Stimulated activated CD4-positive, alpha-beta T cell treated with anti-CD3 and anti-CD28 coated beads, TNF-alpha, amount 100 ng/mL, for 1 hour (primary cell): ENCODE measurements around the gene CENPB.
"Not testable (repeated sequence)": the region's sequence is repeated elsewhere in the genome, so short reads cannot be mapped to it uniquely, and the experiment has no call there.

Experiments used
- DNase-seq, 3 donors: peaks; one replicate each; pipeline ENCODE4 v3.0.0-alpha.2; 2020; ENCODE audit warnings: low read depth in 3 of 3, low spot score in 1 of 3

The CENPB gene

DNA sequence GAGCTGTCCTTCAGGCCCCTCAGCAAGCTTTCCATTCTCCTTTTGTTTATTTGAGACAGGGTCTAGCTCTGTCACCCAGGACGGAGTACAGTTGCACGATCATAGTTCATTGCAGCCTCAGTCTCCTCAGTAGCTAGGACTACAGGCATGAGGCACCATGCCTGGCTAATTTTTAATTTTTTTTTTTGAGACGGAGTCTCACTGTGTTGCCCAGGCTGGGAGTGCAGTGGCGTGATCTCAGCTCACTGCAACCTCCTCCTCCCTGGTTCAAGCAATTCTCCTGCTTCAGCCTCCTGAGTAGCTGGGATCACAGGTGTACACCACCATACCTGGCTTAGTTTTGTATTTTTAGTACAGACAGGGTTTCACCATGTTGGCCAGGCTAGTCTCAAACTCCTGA lies 2.7 kb upstream of the CENPB start:
- DNase-seq = not testable (repeated sequence)

DNA sequence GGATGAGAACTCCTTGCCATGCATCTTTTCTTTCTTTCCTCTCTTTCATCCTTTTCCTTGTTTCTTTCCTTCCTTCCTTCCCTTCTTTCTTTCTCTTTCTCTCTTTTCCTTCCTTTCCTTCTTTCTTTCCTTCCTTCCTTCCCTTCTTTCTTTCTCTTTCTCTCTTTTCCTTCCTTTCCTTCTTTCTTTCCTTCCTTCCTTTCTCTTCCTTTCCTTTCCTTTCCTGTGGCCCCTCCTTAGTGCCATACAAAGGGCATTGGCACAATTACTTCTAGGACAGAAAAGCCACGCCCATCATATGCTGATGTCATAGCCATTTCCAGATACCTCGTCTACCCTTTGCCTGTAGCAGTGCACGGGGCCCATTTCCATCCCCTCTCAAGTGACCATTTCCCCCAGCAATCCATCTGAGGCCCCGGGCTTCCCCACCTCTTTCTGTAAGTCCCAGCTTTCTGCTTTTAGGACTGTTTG lies 2.2 kb upstream of the CENPB start:
- DNase-seq = no peak

DNA sequence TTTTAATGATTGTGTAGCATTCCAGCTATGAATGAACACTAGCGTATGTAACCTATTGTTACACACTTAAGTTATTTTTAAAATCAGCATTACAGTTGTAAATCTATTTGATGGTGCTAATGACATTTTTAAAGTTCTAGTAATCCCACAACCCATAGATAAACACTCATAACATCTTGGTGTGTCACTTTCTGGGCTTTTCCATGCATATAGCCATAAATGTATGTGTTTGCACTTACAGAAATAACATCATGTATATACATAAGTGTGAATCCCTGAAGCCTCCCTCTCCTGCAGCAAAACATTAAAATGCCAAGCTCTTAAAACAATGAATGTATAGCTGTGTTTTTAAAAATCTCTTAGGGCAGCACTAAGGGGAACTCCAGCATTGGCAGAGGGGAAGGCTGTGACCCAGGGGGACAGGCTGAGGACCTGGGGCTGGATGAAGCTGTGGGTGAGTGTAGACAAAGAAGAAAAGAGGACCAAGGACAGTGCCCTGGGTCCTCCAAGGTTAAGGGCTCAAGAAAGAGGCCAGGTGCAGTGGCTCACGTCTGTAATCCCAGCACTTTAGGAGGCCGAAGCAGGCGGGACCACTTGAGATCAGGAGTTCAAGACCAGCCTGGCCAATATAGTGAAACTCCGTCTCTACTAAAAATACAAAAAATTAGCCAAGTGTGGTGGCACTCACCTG lies 929 bp upstream of the CENPB start:
- no peak for DNase-seq

DNA sequence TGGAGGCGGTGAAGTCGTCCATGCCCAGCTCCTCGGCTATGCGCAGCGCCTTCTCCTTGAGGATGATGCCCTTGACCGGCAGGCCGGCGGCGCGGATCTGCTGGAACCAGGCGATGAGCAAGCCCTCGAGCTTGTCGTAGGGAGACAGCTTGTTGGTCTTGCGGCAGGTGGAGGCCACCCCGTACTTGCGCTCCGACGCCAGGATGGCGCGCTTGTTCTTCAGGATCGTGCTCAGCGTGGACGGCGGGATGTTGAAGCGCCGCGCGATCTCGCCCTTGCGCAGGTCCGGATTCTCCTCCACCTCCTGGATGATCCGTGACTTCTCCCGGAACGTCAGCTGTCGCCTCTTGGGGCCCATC lies 435 bp downstream of the CENPB start:
- no peak for DNase-seq

DNA sequence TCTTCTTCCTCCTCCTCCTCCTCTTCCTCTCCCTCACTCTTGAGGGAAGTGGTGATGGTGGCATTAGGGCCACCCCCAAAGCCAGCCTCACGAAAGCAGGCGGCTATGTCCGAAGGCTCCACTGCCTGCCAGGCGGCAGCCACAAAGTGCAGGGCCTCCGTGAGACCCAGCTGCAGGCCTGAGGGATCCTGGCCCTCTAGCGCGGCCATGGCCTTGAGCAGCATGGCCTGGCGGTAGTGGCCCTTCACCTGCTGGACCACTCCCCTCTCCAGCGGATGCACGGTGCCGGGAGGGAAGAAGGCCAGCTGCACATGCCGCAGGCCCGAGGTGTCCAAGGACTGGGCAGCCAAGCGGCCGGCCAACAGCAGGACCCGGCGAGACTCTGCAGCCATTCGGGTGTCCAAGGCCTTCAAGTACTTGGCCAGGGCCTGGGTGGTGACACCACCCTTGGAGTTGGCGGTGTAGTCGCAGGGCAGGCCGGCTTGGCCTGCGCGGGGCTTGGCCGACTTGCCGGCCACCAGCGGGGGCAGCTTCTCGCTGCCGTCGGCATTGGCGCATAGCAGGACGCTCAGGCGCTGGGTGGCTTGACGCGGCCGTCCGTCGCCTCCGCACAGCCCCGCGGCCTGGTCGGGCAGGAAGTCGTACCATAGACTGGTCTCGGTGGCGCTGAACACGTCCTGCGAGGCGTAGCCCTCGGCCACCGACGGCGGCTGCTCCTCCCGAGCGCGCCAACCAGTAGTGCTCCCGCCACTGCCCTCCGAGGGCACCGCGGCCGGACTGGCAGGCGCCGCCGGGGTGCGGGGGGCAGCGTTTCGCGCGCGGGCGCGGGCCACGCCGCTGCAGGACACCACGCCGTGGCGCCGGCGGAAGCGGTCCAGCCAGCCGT lies 1.1 kb downstream of the CENPB start:
- DNase-seq = no peak

DNA sequence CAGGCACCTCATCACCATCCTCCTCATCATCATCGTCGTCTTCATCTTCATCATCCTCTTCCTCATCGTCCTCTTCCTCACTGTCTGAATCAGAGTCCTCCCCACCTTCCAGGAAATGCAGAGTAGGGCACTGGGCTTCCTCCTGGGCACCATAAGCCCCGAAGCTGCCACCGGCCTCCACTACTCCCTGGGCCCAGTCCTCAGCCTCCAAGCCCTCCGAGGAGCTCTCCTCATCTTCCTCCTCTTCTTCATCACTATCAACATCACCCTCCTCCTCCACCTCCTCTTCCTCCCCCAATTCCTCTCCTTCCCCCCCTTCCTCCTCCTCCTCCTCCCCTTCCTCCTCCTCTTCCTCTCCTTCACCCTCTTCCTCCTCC lies 1.7 kb downstream of the CENPB start:
- no peak for DNase-seq

DNA sequence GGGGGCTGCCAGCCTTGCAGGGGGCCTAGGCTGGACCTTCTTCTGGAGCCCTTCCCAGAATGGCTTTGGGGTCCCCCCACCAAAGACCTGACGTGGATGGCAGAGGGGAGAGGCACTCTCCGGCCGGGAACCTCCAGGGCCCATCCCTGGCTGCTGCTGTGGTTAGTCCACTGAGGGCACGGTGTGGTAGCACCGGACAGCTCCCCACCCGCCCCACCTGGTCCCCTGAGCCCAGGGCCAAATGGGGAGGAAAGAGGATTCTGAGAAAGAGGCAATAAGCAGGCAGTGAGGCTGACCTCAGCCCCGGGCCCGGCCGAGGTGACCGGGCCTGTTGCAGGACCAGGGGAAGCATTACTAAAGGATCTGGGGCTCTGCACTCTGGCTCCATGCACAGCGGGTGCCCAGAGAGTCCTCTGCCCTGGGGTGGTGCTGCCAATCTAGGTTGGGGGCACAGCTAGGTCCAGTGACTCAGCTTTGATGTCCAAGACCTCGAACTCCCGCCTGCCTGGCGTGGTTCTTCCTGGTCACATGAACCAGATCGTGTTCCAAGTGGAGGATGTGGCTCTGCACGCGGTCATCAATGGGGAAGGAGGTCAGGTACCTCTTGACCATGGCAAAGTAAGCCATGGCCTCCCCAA lies 2.2 kb downstream of the CENPB start:
- DNase-seq = no peak

DNA sequence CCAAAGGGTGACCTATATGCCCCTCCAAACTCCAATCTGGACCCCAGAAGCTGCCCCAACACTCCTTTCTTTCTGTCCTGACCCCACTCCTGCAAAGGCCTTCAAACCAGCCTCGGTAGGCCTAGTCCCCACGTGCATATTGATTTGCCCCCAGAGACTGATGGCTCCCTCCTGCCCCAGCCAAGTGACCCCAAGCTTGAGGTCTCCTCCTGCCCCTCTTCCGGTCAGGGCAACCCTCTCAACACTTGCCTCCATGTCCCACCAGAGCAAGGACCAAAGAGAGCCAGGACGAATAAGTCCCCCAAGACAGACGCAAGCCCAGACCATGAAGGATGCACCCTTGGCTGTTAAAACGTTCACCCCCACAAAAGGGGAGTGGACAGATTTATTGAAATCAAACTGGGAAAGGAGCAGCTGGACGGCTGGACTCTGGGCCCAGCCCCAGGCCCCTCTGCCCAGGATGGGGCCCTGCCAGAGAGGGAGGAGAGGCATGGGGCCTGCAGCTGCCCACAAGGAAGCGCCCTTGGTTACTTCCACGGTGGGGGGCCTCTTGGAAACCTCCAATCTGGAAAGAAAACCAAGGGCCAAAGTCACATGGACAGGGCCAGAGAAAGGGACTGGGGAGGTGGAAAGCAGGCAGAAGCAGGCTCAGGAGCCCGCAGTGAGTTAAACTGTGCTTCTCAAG lies 2.9 kb downstream of the CENPB start:
- DNase-seq = no peak

DNA sequence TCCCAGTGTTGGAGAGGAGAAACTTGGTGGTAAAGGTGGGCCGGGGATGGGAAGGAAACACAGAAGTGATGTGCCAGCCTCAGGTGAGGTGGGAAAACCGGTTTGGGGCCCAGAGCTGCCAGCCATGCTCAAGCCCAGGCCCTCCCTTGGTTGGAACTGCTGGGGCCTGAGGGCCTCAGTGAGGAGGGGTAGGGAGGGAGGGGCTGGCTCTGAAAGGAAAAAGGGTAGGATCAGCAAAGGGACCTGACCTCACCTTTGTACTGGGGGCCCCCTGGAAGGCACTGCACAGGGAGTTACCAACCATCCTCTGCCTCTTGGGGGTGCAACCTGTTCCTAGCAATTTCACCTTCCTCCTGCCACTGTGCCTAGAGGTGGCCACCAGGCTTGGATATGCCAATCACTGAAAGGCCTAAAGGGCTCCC lies 3.5 kb downstream of the CENPB start:
- DNase-seq = no peak

DNA sequence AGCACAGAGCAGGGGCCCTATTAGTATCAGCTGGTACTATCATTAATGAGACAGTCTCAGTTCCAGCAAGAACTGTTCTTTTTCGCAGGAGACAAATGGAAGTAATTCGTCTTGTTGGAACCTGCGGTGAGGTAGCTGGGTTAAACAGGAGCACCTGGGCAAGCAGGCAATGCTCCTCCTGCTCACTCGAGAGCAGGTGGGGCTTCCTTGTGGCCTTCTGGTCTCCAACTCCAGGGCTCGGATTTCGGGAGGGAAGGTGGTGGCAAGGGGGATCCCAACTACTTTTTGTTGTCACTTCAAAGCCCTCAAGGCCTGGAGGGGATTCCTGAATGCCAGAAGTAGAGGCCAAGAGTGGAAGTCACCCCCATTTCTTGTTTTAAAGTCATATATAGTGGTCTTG lies 3.9 kb downstream of the CENPB start:
- DNase-seq = no peak

DNA sequence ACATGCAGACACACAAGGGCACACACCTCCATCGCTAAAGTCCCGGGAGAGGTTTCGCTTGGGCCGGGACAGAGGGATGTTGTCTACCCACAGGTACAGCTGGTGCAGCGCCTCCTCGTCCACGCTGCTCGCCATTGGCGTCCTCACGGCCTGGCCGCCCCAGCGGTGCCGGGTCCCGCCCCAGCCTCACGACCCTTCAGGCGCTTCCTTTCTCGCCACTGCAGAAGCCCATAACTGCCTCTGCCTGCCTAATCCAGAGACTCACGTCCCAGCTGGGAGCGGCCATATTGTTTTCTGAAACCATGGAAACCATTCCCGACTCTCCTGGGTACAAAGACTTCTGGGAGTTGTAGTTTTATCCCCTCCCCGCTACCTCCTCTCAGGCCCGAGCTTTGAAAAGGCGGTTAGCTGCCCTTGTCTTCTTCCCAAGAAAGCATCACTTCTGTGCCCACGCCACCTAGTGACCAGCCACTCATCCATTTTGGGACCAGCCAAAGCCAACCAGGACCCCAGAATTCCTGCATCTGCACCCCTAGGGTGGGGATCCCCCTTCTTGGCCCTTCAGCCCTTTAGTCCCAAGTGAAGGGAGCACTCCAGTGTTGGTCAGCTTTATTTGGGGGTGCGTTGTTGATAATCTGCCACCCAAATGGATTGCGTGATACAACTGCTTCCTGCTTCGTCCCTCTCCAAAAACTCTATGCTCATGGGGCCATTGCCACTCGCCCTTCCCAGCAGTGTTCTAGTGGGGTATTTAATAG lies 5.2 kb downstream of the CENPB start, which contains the start of gene SPEF1:
Gene SPEF1 (minus strand): TSS at position 296 of the 758 bp plus-strand sequence. CDS start 161 bp downstream, at position 135.
- no peak for DNase-seq

DNA sequence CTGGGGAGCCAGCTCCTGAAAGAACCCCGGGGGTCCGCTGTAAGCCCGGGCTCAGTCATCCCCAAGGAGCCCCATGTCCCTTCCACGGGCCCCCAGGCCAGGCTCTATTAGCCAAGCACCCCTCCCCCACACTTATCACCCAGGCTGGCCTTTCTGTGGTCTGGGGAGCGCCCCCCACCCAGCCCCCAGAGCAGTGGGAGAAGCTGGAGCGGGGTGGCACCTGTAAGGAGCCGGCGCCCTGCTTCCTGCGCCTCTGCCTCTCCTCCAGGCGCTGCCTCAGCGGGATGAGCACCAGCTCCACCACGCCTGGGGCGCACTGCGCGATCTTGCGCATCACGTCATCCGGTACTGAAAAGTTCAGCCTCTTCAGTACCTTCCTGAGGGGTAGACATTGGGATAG lies 7.6 kb downstream of the CENPB start:
- no peak for DNase-seq

DNA sequence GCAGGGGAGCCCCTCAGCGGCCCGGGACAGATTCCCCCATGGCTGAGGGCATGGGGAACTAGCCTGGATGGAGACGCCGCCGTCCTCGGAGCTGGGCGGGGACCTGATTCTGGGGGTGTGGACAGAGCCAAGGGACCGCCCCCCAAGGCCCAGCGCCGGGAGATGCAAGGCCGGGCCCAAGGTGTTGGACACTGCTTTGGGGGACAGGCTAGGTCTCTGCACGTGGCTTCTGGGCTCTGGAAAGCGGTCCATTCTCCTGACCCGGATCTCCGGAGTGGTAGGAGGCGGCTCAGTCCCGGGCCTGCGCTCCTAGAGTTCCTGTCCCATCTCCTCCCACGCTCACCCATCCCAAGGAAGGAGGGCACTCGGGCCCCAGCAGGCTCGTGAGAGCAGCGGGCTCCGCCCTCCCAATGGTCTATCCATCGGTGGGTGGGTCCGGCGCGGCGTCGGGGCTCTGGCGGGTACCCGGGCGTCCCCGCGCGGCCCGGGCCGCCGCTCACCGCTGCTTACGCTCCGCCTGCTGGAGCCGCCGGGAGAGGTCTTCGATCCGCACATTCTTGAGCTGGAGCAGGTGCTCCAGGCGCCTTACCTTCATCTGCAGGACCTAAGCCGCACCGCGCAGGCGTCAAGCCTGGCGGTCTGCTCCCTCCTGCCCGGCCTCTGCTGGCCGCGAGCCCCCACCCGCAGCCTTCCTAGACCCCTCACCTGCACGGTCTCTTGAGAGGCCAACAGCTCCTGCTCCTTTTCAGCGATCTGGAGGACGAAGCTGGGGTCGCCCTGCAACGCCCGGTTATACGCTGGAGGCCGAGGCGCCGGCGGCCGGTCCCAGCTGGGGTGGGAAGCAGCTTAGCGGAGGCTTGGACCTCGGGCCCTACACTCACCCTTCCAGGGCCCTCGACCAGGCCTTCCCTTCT lies 8.6 kb downstream of the CENPB start:
- DNase-seq = no peak

DNA sequence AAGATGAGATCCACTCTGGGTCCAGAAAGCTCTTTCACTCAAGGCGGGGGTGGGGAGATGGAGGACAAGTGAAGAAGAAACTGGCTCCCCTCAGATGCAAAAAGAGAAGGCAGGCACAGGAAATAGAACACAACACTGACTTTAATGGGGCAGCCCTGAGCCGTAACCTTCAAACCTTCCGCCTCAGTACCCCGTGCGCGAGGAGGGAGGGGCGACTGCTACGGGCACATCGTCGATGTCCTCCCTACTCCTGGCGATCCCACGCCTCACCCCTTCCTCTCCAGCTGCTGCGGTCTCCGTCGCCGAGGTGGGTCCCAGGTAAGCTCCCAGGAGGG lies 9.2 kb downstream of the CENPB start:
- DNase-seq = no peak

DNA sequence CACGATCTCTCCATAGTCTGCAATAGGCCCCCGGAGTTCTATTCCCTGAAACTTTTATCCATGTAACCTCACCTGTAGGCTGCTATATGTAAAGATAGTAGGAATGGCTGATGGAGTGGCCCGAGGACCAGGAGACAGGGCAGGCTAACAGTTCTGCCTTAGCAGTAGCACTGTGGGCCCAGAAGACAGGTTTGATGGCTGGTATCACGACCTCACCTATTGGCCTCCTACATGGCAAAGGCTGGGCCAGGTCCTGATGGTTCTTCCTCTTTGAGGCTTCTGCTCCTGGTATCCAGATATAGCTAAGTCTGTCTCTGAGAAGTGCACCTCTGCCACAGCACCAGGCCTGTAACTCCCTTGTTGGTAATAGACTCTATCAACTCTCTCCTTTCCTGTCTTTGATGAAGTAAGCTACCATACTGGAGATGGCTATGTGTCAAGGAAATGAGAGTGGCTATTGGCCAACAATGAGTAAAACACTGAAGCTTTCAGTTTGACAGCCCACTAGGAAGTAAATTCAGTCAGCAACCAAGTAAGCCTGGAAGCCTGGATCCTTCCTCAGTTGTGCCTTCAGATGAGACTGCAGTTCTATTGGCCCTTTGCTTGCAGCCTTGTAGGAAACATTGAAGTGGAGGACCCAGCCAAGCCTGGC lies 11.0 kb downstream of the CENPB start:
- DNase-seq = no peak

DNA sequence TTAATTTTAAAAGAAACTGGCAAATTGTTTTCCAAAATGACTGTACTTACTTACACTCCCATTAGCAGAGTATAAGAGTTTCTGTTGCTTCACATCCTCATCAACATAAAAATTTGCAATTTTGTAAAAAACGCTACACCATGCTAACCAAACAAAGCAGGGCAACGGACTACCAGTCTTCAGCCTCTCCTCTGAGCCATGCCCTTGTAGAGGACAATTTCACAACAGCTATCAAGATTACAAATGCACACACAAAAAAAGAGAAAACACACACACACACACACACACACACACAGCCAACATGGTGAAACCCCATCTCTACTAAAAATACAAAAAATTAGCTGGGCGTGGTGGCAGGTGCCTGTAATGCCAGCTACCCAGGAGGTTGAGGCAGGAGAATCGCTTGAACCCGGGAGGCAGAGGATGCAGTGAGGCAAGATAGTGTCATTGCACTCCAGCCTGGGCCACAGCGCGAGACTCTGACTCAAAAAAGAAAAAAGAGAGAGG lies 14.9 kb downstream of the CENPB start:
- no peak for DNase-seq

DNA sequence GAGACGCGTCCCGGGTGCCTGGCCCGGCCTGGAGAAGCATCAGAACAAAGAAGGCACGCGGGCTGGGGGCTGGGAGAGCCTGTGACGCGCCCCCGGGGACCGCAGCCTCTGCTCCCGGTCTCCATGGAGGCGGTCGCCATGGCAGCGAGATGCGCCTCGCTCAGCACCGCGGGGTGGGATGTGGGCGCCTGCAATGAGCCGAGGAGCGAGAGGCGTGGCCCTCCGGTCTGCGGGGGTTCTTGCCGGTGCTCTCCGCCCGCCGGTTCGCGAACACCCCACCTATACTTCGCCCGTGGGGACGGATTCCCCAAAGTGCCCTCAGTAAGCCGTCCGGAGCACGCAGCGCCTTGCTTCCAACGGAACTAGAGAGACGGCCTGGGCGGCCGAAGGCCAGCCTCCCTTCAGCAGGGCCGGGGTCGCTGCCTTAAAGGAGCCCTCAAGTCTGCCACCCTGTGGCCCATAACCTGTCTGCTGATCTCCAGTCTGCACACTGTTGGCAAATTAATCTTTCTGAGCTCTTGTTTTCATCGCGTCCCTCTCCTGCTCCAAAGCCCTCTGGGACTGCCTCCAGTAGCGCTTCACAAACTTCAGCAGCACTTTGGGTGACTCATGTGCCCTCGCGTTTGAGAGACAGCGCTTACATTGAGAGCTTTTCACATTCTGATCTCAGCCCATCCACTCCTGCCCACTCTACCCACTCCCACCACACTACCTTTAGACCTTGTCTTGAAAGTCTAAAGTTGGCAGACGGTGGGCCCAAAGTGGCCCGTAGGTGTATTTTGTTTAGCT lies 18.0 kb downstream of the CENPB start:
- DNase-seq = peak; percentile 53 to 59 (median 54)
